Mucosa of descending colon (tissue), 3 donors: ENCODE results near the gene COL4A6. TPM values are rescaled to one million over a fixed set of nuclear protein-coding genes. Genes with fewer than 3 reads are reported as not detected.

ENCODE experiments used
- ATAC-seq: fragments of 200-7000 bp; cut with Tn5 transposase; one replicate; pipeline ENCODE4 v1.9.1; 2020; ENCODE audit warnings: mild to moderate bottlenecking, moderate library complexity
- DNase-seq, 3 donors: peaks; one replicate each; pipeline ENCODE4 v3.0.0-alpha.2; 2020
- H3K36me3 ChIP-seq: fragments of 200-600 bp; one replicate; pipeline ENCODE4 v1.8.0; 2021; ENCODE audit warnings: low read depth, mild to moderate bottlenecking
- H3K4me1 ChIP-seq: fragments of 200-600 bp; one replicate; pipeline ENCODE4 v1.8.0; 2021; ENCODE audit warnings: low read depth, mild to moderate bottlenecking
- H3K4me3 ChIP-seq: fragments of 200-600 bp; one replicate; pipeline ENCODE4 v1.8.0; 2021; ENCODE audit warnings: mild to moderate bottlenecking
- H3K9me3 ChIP-seq: fragments of 200-600 bp; one replicate; pipeline ENCODE4 v1.8.0; 2021; ENCODE audit warnings: mild to moderate bottlenecking
- intact Hi-C, 2 donors: fragments of 100-400 bp; cut with DNase I in 1 of 2; cut with micrococcal nuclease in 1 of 2; formaldehyde crosslinking; loops; one replicate each; pipeline versions ENCODE4 v1.11.0 to v1.11.1; 2022; cut with DNase I, micrococcal nuclease
- total RNA-seq, 3 donors: library from RNA; stranded (reverse); fragmentation: NEBNext Ultra II Directional in 2 of 3; extraction: Animal tissue kit (Norgen Biotek cat#: 25700) in 2 of 3; gene quantifications; one replicate each; pipeline versions ENCODE4 v1.2.1 to v1.2.4, GENCODE V29; 2021 to 2023
- TF ChIP-seq, protein P1 (sequence below): fragments of 200-600 bp; IDR thresholded peaks from one replicate; pipeline ENCODE4 v1.8.0; 2022; ENCODE audit warnings: antibody characterized with exemption, mild to moderate bottlenecking
- donor health status: DM: no; HTN: no; CAD: no; lungs with moderate emphysema.
- donor health status: DM: no; HTN: no; CAD: no.
- donor health status: DM: no; HTN: yes; CAD: no.

Gene COL4A6
- total RNA-seq, 3 donors from 2014 or later, result 0.35 to 0.81 (median 0.77) TPM

GRCh38 chrX:108420481-108420880, 17.7 kb downstream of the COL4A6 start:
- Histone ChIP-seq H3K4me3 (no peak overlapping the region), H3K36me3 (no peaks in the 10 kb centered on the region), H3K4me1 (no peaks in the 10 kb centered on the region), H3K9me3 (no peaks in the 10 kb centered on the region)
- DNase-seq, result no peak
- intact Hi-C loops, result no loop called here
- ATAC-seq, result no peak
- TF ChIP-seq, protein P1, sequence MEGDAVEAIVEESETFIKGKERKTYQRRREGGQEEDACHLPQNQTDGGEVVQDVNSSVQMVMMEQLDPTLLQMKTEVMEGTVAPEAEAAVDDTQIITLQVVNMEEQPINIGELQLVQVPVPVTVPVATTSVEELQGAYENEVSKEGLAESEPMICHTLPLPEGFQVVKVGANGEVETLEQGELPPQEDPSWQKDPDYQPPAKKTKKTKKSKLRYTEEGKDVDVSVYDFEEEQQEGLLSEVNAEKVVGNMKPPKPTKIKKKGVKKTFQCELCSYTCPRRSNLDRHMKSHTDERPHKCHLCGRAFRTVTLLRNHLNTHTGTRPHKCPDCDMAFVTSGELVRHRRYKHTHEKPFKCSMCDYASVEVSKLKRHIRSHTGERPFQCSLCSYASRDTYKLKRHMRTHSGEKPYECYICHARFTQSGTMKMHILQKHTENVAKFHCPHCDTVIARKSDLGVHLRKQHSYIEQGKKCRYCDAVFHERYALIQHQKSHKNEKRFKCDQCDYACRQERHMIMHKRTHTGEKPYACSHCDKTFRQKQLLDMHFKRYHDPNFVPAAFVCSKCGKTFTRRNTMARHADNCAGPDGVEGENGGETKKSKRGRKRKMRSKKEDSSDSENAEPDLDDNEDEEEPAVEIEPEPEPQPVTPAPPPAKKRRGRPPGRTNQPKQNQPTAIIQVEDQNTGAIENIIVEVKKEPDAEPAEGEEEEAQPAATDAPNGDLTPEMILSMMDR, result no peak

GRCh38 chrX:108419401-108419800, 18.8 kb downstream of the COL4A6 start:
- DNase-seq (no peak), ATAC-seq (no peak)
- Histone ChIP-seq H3K4me1 (no peaks in the 10 kb centered on the region), H3K4me3 (no peak overlapping the region), H3K9me3 (no peaks in the 10 kb centered on the region), H3K36me3 (no peaks in the 10 kb centered on the region)
- intact Hi-C loops, result loop anchor here in 1 of 2 donors (5.0 kb wide), 1 partner anchor 98 kb away; no protein-coding TSS in a partner anchor
- TF ChIP-seq, protein P1, result no peak

DNA sequence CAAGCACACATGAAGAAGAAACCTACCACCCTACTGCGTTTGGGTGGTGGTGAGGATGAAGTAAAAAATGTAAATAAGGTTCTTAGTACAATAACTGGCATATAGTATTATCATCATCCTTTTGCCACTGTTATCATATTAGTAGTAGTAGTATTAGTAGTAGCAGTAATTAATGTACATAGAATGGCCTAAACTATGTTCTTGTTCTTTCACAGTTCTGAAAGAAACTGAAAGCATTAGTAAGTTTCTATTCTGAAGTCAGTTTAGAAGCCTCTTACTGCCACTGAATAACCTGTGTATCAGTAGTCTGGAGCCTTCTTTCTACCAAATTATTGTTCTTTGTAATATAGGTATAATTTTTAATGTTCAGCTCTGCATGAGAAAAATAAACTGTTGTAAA, 21.0 kb downstream of the COL4A6 start:
- TF ChIP-seq, protein P1, result no peak
- no peak for DNase-seq
- intact Hi-C loops, result loop anchor here in 1 of 2 donors (5.0 kb wide), 1 partner anchor 100 kb away; no protein-coding TSS in a partner anchor
- no peak for ATAC-seq
- Histone ChIP-seq H3K4me1 (no peaks in the 10 kb centered on the region), H3K9me3 (no peaks in the 10 kb centered on the region), H3K4me3 (no peak overlapping the region), H3K36me3 (no peaks in the 10 kb centered on the region)

- DNase-seq (no peak), ATAC-seq (no peak)
- Histone ChIP-seq H3K4me1 (no peaks in the 10 kb centered on the region), H3K36me3 (no peaks in the 10 kb centered on the region), H3K4me3 (no peak overlapping the region), H3K9me3 (no peaks in the 10 kb centered on the region)
- TF ChIP-seq, protein P1, result no peak
- intact Hi-C loops, result loop anchor here in 1 of 2 donors (5.0 kb wide), 1 partner anchor 101 kb away; no protein-coding TSS in a partner anchor
Measured at GRCh38 chrX:108415891-108416290, 22.3 kb downstream of the COL4A6 start.

DNA sequence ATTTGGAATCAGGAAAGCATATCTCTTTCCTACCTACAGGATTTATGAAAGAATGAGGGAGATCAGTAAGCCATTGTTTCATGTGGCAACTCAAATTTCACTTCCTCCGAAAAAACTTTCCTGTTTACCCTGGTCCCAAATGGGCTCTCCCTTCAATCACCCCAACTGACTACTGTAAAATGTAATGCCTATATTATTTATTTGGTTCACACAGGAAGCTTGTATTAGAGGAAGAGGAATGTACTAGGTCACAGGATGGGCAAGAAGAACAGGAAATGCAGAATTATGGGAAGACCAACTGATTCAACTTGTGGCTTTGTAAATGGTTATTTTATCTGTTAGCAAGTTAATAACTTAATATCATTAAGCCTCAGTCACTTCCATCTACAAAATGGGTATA, 23.1 kb downstream of the COL4A6 start:
- intact Hi-C loops, result loop anchor here in 1 of 2 donors (5.0 kb wide), 1 partner anchor 102 kb away; no protein-coding TSS in a partner anchor
- Histone ChIP-seq H3K36me3 (no peaks in the 10 kb centered on the region), H3K4me1 (no peaks in the 10 kb centered on the region), H3K9me3 (no peaks in the 10 kb centered on the region), H3K4me3 (no peak overlapping the region)
- ATAC-seq, result no peak
- DNase-seq, result no peak
- TF ChIP-seq, protein P1, result no peak

GRCh38 chrX:108412783-108413182, 25.4 kb downstream of the COL4A6 start:
- Histone ChIP-seq H3K9me3 (no peaks in the 10 kb centered on the region), H3K4me1 (no peaks in the 10 kb centered on the region), H3K4me3 (no peak overlapping the region), H3K36me3 (no peaks in the 10 kb centered on the region)
- no peak for DNase-seq
- TF ChIP-seq, protein P1, result no peak
- intact Hi-C loops, result no loop called here
- ATAC-seq, result no peak
